CD4-positive, alpha-beta T cell (primary cell): ENCODE results near the gene IGSF8. TPM values are rescaled to one million over a fixed set of nuclear protein-coding genes. Genes with fewer than 3 reads are reported as not detected.
A peak's percentile ranks its signal among the peaks of the same experiment; 100 is the strongest.

Experiments
- ATAC-seq: fragments of 200-7000 bp; cut with Tn5 transposase; one replicate; pipeline ENCODE4 v1.10.0; 2022; ENCODE audit warnings: mild to moderate bottlenecking; ENCODE audit not compliant: poor library complexity
- CTCF ChIA-PET: fragments of 350-600 bp; sonication (Branson Sonifier 250); formaldehyde crosslinking; loops from one replicate; lab custom pipeline; 2021; ENCODE audit warnings: antibody characterized with exemption, inconsistent platforms; lab: Charles Lee
- POLR2A ChIA-PET: fragments of 350-600 bp; sonication (Branson Sonifier 250); formaldehyde crosslinking; loops from one replicate; lab custom pipeline; 2021; ENCODE audit warnings: antibody characterized with exemption, inconsistent platforms; lab: Charles Lee
- DNase-seq, 14 experiments: peaks; one replicate each; pipeline ENCODE4 v3.0.0-alpha.2; 2013 to 2020; ENCODE audit warnings: mixed read lengths in 2 of 14
- H3K27ac ChIP-seq, 2 donors: one replicate each; pipeline versions ENCODE4 v1.5.1 to v1.7.0; 2013; ENCODE audit warnings: low read length in 2 of 2, low read depth in 1 of 2, mild to moderate bottlenecking in 1 of 2
- H3K27me3 ChIP-seq, 2 experiments: 1 replicate in 1 of 2; 2 replicates in 1 of 2; pipeline versions ENCODE4 v1.6.1 to v1.7.0; 2013; ENCODE audit warnings: low read length in 2 of 2, control low read depth in 1 of 2, mild to moderate bottlenecking in 1 of 2, moderate library complexity in 1 of 2; ENCODE audit not compliant: insufficient read depth in 2 of 2, control insufficient read depth in 1 of 2
- H3K36me3 ChIP-seq: one replicate; pipeline ENCODE4 v1.6.1; 2013; ENCODE audit warnings: low read length, control low read depth; ENCODE audit not compliant: insufficient read depth
- H3K4me1 ChIP-seq: one replicate; pipeline ENCODE4 v1.6.1; 2013; ENCODE audit warnings: low read length, control low read depth; ENCODE audit not compliant: insufficient read depth
- H3K4me3 ChIP-seq: one replicate; pipeline ENCODE4 v1.5.1; 2013; ENCODE audit warnings: mild to moderate bottlenecking, low read length, moderate library complexity
- H3K9me3 ChIP-seq, 2 experiments: 1 replicate in 1 of 2; 2 replicates in 1 of 2; pipeline versions ENCODE4 v1.6.1 to v1.7.0; 2013; ENCODE audit warnings: low read length in 2 of 2, mild to moderate bottlenecking in 2 of 2, control low read depth in 1 of 2, moderate library complexity in 1 of 2; ENCODE audit not compliant: control insufficient read depth in 1 of 2, insufficient read depth in 1 of 2
- H3K27ac Mint-ChIP-seq: one replicate; pipeline ENCODE4 v1.8.0; 2020; ENCODE audit warnings: mixed read lengths
- H3K27me3 Mint-ChIP-seq: one replicate; pipeline ENCODE4 v1.8.0; 2021; ENCODE audit warnings: mixed read lengths
- H3K36me3 Mint-ChIP-seq: one replicate; pipeline ENCODE4 v1.8.0; 2021; ENCODE audit warnings: low read depth, mixed read lengths
- H3K4me1 Mint-ChIP-seq: one replicate; pipeline ENCODE4 v1.8.0; 2021; ENCODE audit warnings: low read depth, mixed read lengths
- H3K4me3 Mint-ChIP-seq: one replicate; pipeline ENCODE4 v1.8.0; 2020; ENCODE audit warnings: mild to moderate bottlenecking, mixed read lengths
- H3K9me3 Mint-ChIP-seq: one replicate; pipeline ENCODE4 v1.8.0; 2020; ENCODE audit warnings: mixed read lengths
- intact Hi-C, 2 experiments: fragments of 100-400 bp; cut with DNase I in 1 of 2; cut with micrococcal nuclease in 1 of 2; formaldehyde crosslinking; loops; one replicate each; pipeline versions ENCODE4 v1.15.1 to v1.9.0; 2023 to 2025; cut with DNase I, micrococcal nuclease
- total RNA-seq, 174 experiments: library from RNA in 2 of 174; stranded (reverse) in 2 of 174; gene quantifications; one replicate each; pipeline ENCODE4 v1.2.3 and lab custom pipeline; 2021 to 2026
- TF ChIP-seq, protein P1 (sequence below): fragments of 200-600 bp; IDR thresholded peaks from one replicate; pipeline ENCODE4 v1.8.0; 2022; ENCODE audit warnings: antibody characterized with exemption, mild to moderate bottlenecking

Gene IGSF8
- total RNA-seq, 2 experiments from 2014 or later: 33.1 to 33.7 TPM

DNA sequence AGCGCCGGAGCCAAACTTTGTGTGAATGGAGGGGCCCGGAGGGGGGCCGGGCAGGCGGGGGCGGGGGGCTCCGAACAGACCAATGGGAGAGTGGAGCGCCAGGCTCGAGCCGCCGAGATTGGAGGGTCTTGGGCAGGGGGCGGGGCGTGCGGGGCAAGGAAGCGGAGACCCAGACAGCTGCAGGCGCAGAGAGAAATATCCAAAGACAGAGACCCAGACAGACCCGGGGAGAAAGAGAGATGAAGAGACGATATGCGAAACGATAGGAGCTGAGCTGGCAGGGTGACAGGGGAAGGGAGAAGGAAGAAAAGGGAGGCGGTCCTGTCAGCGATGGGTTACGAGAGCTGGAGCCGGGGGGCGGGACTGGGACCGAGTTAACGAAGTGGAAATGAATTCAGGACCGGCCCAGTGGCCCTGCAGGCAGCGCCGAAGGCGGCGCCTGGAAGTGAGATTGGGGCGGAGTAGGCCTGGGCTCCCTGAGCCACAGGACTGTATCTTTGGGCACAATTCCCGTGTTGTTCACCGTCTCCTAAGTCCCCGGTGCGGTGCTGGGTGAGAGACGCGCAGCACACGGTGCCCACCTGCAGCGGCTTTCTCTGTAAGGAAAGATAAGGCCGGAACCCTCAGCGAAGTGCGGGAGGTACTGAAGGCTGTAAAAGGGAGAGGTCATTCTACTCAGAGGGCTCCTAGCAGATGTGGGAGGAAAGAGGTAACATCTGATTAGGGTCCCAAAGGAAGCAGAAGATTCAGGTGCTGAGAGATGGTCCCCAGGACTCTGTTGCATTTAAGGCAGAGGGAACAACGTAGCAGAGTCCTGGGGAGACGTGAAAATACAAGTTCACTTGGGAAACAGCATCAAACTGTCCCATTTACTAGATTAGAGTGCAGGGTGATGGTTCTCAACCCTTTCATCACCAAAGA lies 27.9 kb downstream of the IGSF8 start:
- Mint-ChIP-seq H3K4me3 (peak overlapping the region; percentile 92), H3K36me3 (no peaks in the 10 kb centered on the region), H3K9me3 (no peaks in the 10 kb centered on the region), H3K27ac (no peak overlapping the region), H3K27me3 (peaks cover 48% of the 10 kb centered on the region), H3K4me1 (peaks cover 8% of the 10 kb centered on the region)
- peaks cover 13% of the 10 kb centered on the region for H3K4me1 ChIP-seq
- H3K27me3 ChIP-seq: peaks cover 19 to 24% of the 10 kb centered on the region in 2 experiments
- H3K9me3 ChIP-seq: no peaks in the 10 kb centered on the region
- DNase-seq (peak; percentile 43 to 82 (median 70)), ATAC-seq (peak; percentile 93)
- TF ChIP-seq, protein P1, sequence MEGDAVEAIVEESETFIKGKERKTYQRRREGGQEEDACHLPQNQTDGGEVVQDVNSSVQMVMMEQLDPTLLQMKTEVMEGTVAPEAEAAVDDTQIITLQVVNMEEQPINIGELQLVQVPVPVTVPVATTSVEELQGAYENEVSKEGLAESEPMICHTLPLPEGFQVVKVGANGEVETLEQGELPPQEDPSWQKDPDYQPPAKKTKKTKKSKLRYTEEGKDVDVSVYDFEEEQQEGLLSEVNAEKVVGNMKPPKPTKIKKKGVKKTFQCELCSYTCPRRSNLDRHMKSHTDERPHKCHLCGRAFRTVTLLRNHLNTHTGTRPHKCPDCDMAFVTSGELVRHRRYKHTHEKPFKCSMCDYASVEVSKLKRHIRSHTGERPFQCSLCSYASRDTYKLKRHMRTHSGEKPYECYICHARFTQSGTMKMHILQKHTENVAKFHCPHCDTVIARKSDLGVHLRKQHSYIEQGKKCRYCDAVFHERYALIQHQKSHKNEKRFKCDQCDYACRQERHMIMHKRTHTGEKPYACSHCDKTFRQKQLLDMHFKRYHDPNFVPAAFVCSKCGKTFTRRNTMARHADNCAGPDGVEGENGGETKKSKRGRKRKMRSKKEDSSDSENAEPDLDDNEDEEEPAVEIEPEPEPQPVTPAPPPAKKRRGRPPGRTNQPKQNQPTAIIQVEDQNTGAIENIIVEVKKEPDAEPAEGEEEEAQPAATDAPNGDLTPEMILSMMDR: no peak
- intact Hi-C loops: no loop called here
- no peaks in the 10 kb centered on the region for H3K36me3 ChIP-seq
- ChIA-PET CTCF (interaction anchor here (1.5 to 2.4 kb wide), 3 partner anchors 9 to 24 kb away, joined by 4 to 13 read pairs (median 8); partner anchors contain the start of gene KCNJ9), POLR2A (interaction anchor here (0.6 to 0.8 kb wide), 4 partner anchors 8 to 147 kb away, joined by 3 read pairs; partner anchors contain the start of genes IGSF8 and KCNJ9)
- H3K4me3 ChIP-seq: peak overlapping the region; percentile 59
- H3K27ac ChIP-seq: no peak overlapping the region

DNA sequence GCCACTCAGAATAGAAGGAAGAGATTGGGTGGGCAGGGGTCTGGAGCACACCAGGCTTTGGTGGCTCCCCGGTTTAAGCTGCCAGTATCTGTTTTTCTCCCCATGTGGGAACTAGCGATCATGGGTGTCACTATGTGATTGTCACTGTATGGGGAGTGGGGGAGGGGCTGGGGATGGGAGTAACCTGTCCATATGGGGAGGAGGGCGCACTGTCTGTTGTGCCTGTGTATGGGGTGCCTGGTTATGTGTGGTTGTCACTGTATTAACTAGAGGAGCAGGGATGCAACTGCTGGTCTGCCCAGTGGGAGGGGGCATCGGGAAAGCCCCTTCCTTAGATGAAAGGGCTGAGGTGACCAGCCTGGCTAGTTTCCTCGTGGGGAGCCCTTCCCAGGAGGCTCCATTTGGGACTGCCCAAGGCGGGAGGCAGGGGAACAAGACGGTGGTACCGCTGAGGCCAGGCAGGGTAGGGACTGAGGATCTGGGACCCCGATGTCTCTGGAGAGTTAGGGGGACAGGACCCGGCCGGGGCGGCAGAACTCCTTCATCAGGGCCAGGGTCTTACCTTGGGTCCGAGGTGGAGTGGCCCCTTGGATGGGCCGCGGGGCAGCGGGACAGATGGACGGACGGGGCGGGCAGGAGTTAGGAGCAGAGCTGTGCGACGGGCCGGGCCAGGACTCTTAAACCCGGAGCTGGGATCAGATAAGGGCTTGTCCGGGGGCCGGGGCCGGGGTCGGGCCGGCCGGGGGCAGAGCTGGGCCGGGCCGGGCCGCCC lies 28.8 kb downstream of the IGSF8 start, which contains the start of gene KCNJ10:
Gene KCNJ10 (minus strand): TSS at position 701 of the 772 bp plus-strand sequence. CDS start 27,628 bp downstream, outside the sequence.
- CTCF ChIA-PET: interaction anchor here (1.5 to 2.4 kb wide), 3 partner anchors 10 to 23 kb away, joined by 4 to 13 read pairs (median 8); partner anchors contain the start of gene KCNJ9
- Histone ChIP-seq H3K4me3 (peak within 1 kb of the TSS; percentile 59), H3K27me3 (peaks cover 19 to 21% of the 10 kb centered on the region in 2 experiments), H3K9me3 (no peaks in the 10 kb centered on the region), H3K4me1 (peaks cover 13% of the 10 kb centered on the region), H3K36me3 (no peaks in the 10 kb centered on the region), H3K27ac (no peak within 1 kb of the TSS)
- Mint-ChIP-seq H3K27me3 (peaks cover 40% of the 10 kb centered on the region), H3K4me1 (peaks cover 8% of the 10 kb centered on the region), H3K4me3 (peak within 1 kb of the TSS; percentile 92), H3K9me3 (no peaks in the 10 kb centered on the region), H3K27ac (no peak within 1 kb of the TSS), H3K36me3 (no peaks in the 10 kb centered on the region)
- POLR2A ChIA-PET: interaction anchor here (0.6 to 0.8 kb wide), 4 partner anchors 9 to 146 kb away, joined by 3 read pairs; partner anchors contain the start of genes IGSF8 and KCNJ9
- DNase-seq (no peak), ATAC-seq (no peak)
- TF ChIP-seq, protein P1: no peak
- intact Hi-C loops: no loop called here

DNA sequence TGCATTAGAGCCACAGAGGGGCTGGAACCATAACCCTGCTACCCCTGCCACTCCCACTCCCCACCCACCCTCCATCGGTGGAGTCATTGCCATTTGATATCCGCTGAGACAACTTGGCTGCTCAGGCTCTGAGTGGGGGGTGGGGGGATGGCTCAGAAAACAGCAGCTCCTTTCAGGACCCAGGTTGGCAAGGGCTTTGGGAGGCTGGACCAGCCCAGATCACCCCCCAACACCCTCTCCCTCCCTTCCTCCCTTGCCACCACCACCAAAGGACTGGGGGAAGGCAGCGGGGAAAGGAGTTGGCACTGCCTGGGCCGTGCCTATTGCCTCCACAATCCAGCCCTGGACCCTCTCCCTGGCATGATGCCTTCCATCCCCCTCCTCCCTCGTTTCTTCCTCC lies 30.2 kb downstream of the IGSF8 start:
- peak overlapping the region; percentile 42 for H3K4me3 Mint-ChIP-seq
- CTCF ChIA-PET: interaction anchor here (1.1 to 2.4 kb wide), 2 partner anchors 18 kb away, joined by 3 to 8 read pairs; no protein-coding TSS in a partner anchor

More for the DNA sequence above, 30.2 kb downstream of the IGSF8 start:
- DNase-seq (no peak), ATAC-seq (no peak)
- no peaks in the 10 kb centered on the region for H3K36me3 ChIP-seq
- no peak overlapping the region for H3K27ac Mint-ChIP-seq
- H3K4me3 ChIP-seq: no peak overlapping the region
- no peaks in the 10 kb centered on the region for H3K36me3 Mint-ChIP-seq
- no peaks in the 10 kb centered on the region for H3K9me3 ChIP-seq
- H3K4me1 Mint-ChIP-seq: peaks cover 8% of the 10 kb centered on the region
- POLR2A ChIA-PET: no interaction called here
- no peaks in the 10 kb centered on the region for H3K9me3 Mint-ChIP-seq
- H3K27me3 ChIP-seq: peaks cover 19% of the 10 kb centered on the region in 2 experiments
- H3K27me3 Mint-ChIP-seq: peaks cover 35% of the 10 kb centered on the region
- peaks cover 13% of the 10 kb centered on the region for H3K4me1 ChIP-seq
- TF ChIP-seq, protein P1: no peak
- no peak overlapping the region for H3K27ac ChIP-seq
- intact Hi-C loops: no loop called here
